CD8-positive, alpha-beta memory T cell (primary cell): ENCODE results near the gene MFN2. TPM values are rescaled to one million over a fixed set of nuclear protein-coding genes. Genes with fewer than 3 reads are reported as not detected.
"Not testable (repeated sequence)": the region's sequence is repeated elsewhere in the genome, so short reads cannot be mapped to it uniquely, and the experiment has no call there.

ENCODE experiments used
- CTCF ChIA-PET: fragments of 350-600 bp; sonication (Branson Sonifier 250); formaldehyde crosslinking; loops from one replicate; lab custom pipeline; 2021; ENCODE audit warnings: antibody characterized with exemption; lab: Charles Lee
- POLR2A ChIA-PET: fragments of 350-600 bp; sonication (Branson Sonifier 250); formaldehyde crosslinking; loops from one replicate; lab custom pipeline; 2021; ENCODE audit warnings: antibody characterized with exemption; lab: Charles Lee
- DNase-seq, 5 donors: peaks; one replicate each; pipeline versions ENCODE4 v3.0.0 to v3.0.0-alpha.2; 2020 to 2022; ENCODE audit warnings: mixed read lengths in 1 of 5
- H3K27ac ChIP-seq: one replicate; pipeline ENCODE4 v1.7.0; 2013; ENCODE audit warnings: low read depth, mild to moderate bottlenecking, low read length, moderate library complexity
- H3K27me3 ChIP-seq: 2 replicates; pipeline ENCODE4 v1.7.0; 2013; ENCODE audit warnings: low read length, mild to moderate bottlenecking; ENCODE audit not compliant: insufficient read depth, poor library complexity, severe bottlenecking
- H3K36me3 ChIP-seq: 2 replicates; pipeline ENCODE4 v1.7.0; 2013; ENCODE audit warnings: mild to moderate bottlenecking, low read length, moderate library complexity; ENCODE audit not compliant: insufficient read depth
- H3K4me1 ChIP-seq: 2 replicates; pipeline ENCODE4 v1.7.0; 2013; ENCODE audit warnings: mild to moderate bottlenecking, low read length, moderate library complexity; ENCODE audit not compliant: insufficient read depth
- H3K4me3 ChIP-seq: 2 replicates; pipeline ENCODE4 v1.7.0; 2013; ENCODE audit warnings: mild to moderate bottlenecking, low read length
- H3K9me3 ChIP-seq: 2 replicates; pipeline ENCODE4 v1.7.0; 2013; ENCODE audit warnings: mild to moderate bottlenecking, low read length
- H3K27ac Mint-ChIP-seq, 8 donors: one replicate each; pipeline ENCODE4 v1.8.0; 2020 to 2021; ENCODE audit warnings: mixed read lengths in 8 of 8, mild to moderate bottlenecking in 6 of 8, inconsistent platforms in 3 of 8, moderate library complexity in 3 of 8
- H3K27me3 Mint-ChIP-seq, 2 donors: one replicate each; pipeline ENCODE4 v1.8.0; 2020 to 2021; ENCODE audit warnings: mixed read lengths in 2 of 2, mild to moderate bottlenecking in 1 of 2, moderate library complexity in 1 of 2
- H3K36me3 Mint-ChIP-seq, 3 donors: one replicate each; pipeline ENCODE4 v1.8.0; 2020 to 2021; ENCODE audit warnings: mixed read lengths in 3 of 3, inconsistent platforms in 1 of 3, mild to moderate bottlenecking in 1 of 3
- H3K4me1 Mint-ChIP-seq, 3 donors: one replicate each; pipeline ENCODE4 v1.8.0; 2020 to 2021; ENCODE audit warnings: mixed read lengths in 3 of 3, inconsistent platforms in 1 of 3, mild to moderate bottlenecking in 1 of 3
- H3K4me3 Mint-ChIP-seq, 7 donors: one replicate each; pipeline ENCODE4 v1.8.0; 2020 to 2021; ENCODE audit warnings: mixed read lengths in 7 of 7, mild to moderate bottlenecking in 6 of 7, moderate library complexity in 4 of 7, inconsistent platforms in 2 of 7
- H3K9me3 Mint-ChIP-seq, 5 donors: one replicate each; pipeline ENCODE4 v1.8.0; 2020 to 2022; ENCODE audit warnings: mixed read lengths in 5 of 5, mild to moderate bottlenecking in 3 of 5, moderate library complexity in 2 of 5, inconsistent platforms in 1 of 5
- polyA plus RNA-seq: library from polyadenylated mRNA; unstranded; fragments of 300-500 nt; fragmentation: Illumina TruSeq; gene quantifications from one replicate; pipeline ENCODE4 v1.2.3, GENCODE V29; 2021
- total RNA-seq, 2 experiments: library from RNA; stranded (reverse); gene quantifications; one replicate each; pipeline ENCODE4 v1.2.3, GENCODE V29; 2021

Gene MFN2
- 10 to 100 TPM; 97.1 to 97.2 TPM for total RNA-seq
- polyA plus RNA-seq: 40.9 TPM

GRCh38 chr1:11979851-11980675 is at the start of gene MFN2:
MFN2 (plus strand) TSS chr1:11980444; CDS start chr1:11989169, 8,725 bp downstream.
- Histone ChIP-seq H3K4me3 (peak within 1 kb of the TSS; percentile 89), H3K27me3 (no peaks in the 10 kb centered on the region), H3K4me1 (peaks cover 33% of the 10 kb centered on the region), H3K27ac (peak within 1 kb of the TSS; percentile 92), H3K36me3 (peaks cover 22% of the 10 kb centered on the region), H3K9me3 (no peaks in the 10 kb centered on the region)
- H3K27ac Mint-ChIP-seq: peak within 1 kb of the TSS; percentile 92 to 98 (median 96)
- H3K36me3 Mint-ChIP-seq: peaks cover 4 to 39% (median 13%) of the 10 kb centered on the region in 3 donors
- ChIA-PET CTCF (interaction anchor here (0.8 to 1.5 kb wide), 4 partner anchors 21 to 330 kb away, joined by 3 to 4 read pairs (median 3); no protein-coding TSS in a partner anchor), POLR2A (interaction anchor here (0.7 to 2.9 kb wide), 3 partner anchors 39 to 174 kb away, joined by 3 to 40 read pairs (median 3); partner anchors contain the start of genes CLCN6 and MIIP)
- H3K9me3 Mint-ChIP-seq: no peaks in the 10 kb centered on the region
- H3K27me3 Mint-ChIP-seq: no peaks in the 10 kb centered on the region
- H3K4me1 Mint-ChIP-seq: peaks cover 35 to 55% (median 47%) of the 10 kb centered on the region in 3 donors
- DNase-seq: peak; percentile 87 to 95 (median 93)
- peak within 1 kb of the TSS; percentile 88 to 97 (median 94) for H3K4me3 Mint-ChIP-seq

- H3K9me3 ChIP-seq: no peaks in the 10 kb centered on the region
- Mint-ChIP-seq H3K9me3 (no peaks in the 10 kb centered on the region), H3K4me1 (peaks cover 5 to 18% (median 6%) of the 10 kb centered on the region in 3 donors), H3K36me3 (no peaks in the 10 kb centered on the region), H3K27me3 (peaks cover 0 to 2% of the 10 kb centered on the region in 2 donors), H3K4me3 (peak overlapping the region in 1 of 7 donors; percentile 75), H3K27ac (peak overlapping the region in 1 of 8 donors; percentile 51)
- H3K36me3 ChIP-seq: no peaks in the 10 kb centered on the region
- ChIA-PET POLR2A (interaction anchor here (0.6 kb wide), 1 partner anchor 18 kb away, joined by 6 read pairs; no protein-coding TSS in a partner anchor), CTCF (no interaction called here)
- no peak overlapping the region for H3K27ac ChIP-seq
- peaks cover 9% of the 10 kb centered on the region for H3K4me1 ChIP-seq
- DNase-seq: no peak
- H3K27me3 ChIP-seq: no peaks in the 10 kb centered on the region
- no peak overlapping the region for H3K4me3 ChIP-seq
Observed at GRCh38 chr1:11930571-11931445, 49.4 kb upstream of the MFN2 start.

- Histone ChIP-seq H3K27me3 (no peaks in the 10 kb centered on the region), H3K36me3 (no peaks in the 10 kb centered on the region), H3K27ac (no peak overlapping the region), H3K9me3 (no peaks in the 10 kb centered on the region), H3K4me1 (peaks cover 9% of the 10 kb centered on the region), H3K4me3 (no peak overlapping the region)
- ChIA-PET POLR2A (no interaction called here), CTCF (no interaction called here)
- Mint-ChIP-seq H3K4me3 (peak overlapping the region in 2 of 7 donors; percentile 40 to 73), H3K9me3 (no peaks in the 10 kb centered on the region), H3K27me3 (peaks cover 0 to 2% of the 10 kb centered on the region in 2 donors), H3K36me3 (no peaks in the 10 kb centered on the region), H3K27ac (no peak overlapping the region), H3K4me1 (peaks cover 0 to 12% (median 3%) of the 10 kb centered on the region in 3 donors)
- no peak for DNase-seq
Observed at GRCh38 chr1:11931845-11932244, 48.4 kb upstream of the MFN2 start.

- no peaks in the 10 kb centered on the region for H3K27me3 ChIP-seq
- peak within 1 kb of the TSS; percentile 87 for H3K4me3 ChIP-seq
Observed at GRCh38 chr1:11934302-11935056, 45.8 kb upstream of the MFN2 start, which contains the start of gene PLOD1. PLOD1 (plus strand) TSS chr1:11934717; CDS start chr1:11934780, 63 bp downstream.

GRCh38 chr1:11935057-11935412 is 45.2 kb upstream of the MFN2 start:
- H3K27ac Mint-ChIP-seq: peak overlapping the region in 4 of 8 donors; percentile 21 to 85 (median 45)
- POLR2A ChIA-PET: interaction anchor here (0.6 to 1.0 kb wide), 3 partner anchors 25 to 51 kb away, joined by 5 to 6 read pairs (median 6); no protein-coding TSS in a partner anchor
- H3K27ac ChIP-seq: peak overlapping the region; percentile 88

More at GRCh38 chr1:11934302-11935056, 45.8 kb upstream of the MFN2 start, which contains the start of gene PLOD1:
- H3K36me3 Mint-ChIP-seq: no peaks in the 10 kb centered on the region
- H3K9me3 ChIP-seq: no peaks in the 10 kb centered on the region
- DNase-seq: peak; percentile 71 to 89 (median 83)
- peak within 1 kb of the TSS in 5 of 8 donors; percentile 21 to 85 (median 63) for H3K27ac Mint-ChIP-seq
- CTCF ChIA-PET: no interaction called here
- H3K27ac ChIP-seq: peak within 1 kb of the TSS; percentile 88
- peaks cover 0 to 9% (median 3%) of the 10 kb centered on the region in 3 donors for H3K4me1 Mint-ChIP-seq
- H3K4me1 ChIP-seq: peaks cover 9% of the 10 kb centered on the region
- POLR2A ChIA-PET: interaction anchor here (0.6 to 1.0 kb wide), 4 partner anchors 25 to 86 kb away, joined by 5 to 6 read pairs (median 6); no protein-coding TSS in a partner anchor
- no peaks in the 10 kb centered on the region for H3K36me3 ChIP-seq
- no peaks in the 10 kb centered on the region for H3K9me3 Mint-ChIP-seq
- H3K4me3 Mint-ChIP-seq: peak within 1 kb of the TSS; percentile 82 to 93 (median 84)
- H3K27me3 Mint-ChIP-seq: peaks cover 0 to 2% of the 10 kb centered on the region in 2 donors

GRCh38 chr1:11935733-11936132 is 44.5 kb upstream of the MFN2 start:
- H3K36me3 Mint-ChIP-seq, H3K9me3 Mint-ChIP-seq, H3K36me3 ChIP-seq, H3K27me3 Mint-ChIP-seq, H3K4me1 Mint-ChIP-seq, H3K4me3 ChIP-seq, H3K9me3 ChIP-seq, H3K4me1 ChIP-seq, H3K27ac Mint-ChIP-seq, DNase-seq, H3K27me3 ChIP-seq, POLR2A ChIA-PET, H3K27ac ChIP-seq: not testable (repeated sequence)
- H3K4me3 Mint-ChIP-seq: peak overlapping the region in 2 of 7 donors; percentile 17 to 23
- CTCF ChIA-PET: interaction anchor here (1.4 kb wide), 1 partner anchor 12 kb away, joined by 3 read pairs; no protein-coding TSS in a partner anchor

More at GRCh38 chr1:11935057-11935412, 45.2 kb upstream of the MFN2 start:
- Histone ChIP-seq H3K27me3 (no peaks in the 10 kb centered on the region), H3K9me3 (no peaks in the 10 kb centered on the region), H3K4me3 (peak overlapping the region; percentile 87), H3K36me3 (no peaks in the 10 kb centered on the region), H3K4me1 (peaks cover 9% of the 10 kb centered on the region)
- DNase-seq: no peak
- H3K9me3 Mint-ChIP-seq: no peaks in the 10 kb centered on the region
- CTCF ChIA-PET: interaction anchor here (1.4 kb wide), 1 partner anchor 13 kb away, joined by 3 read pairs; no protein-coding TSS in a partner anchor
- no peaks in the 10 kb centered on the region for H3K27me3 Mint-ChIP-seq
- peak overlapping the region; percentile 82 to 93 (median 84) for H3K4me3 Mint-ChIP-seq
- H3K4me1 Mint-ChIP-seq: peaks cover 0 to 9% (median 3%) of the 10 kb centered on the region in 3 donors
- H3K36me3 Mint-ChIP-seq: no peaks in the 10 kb centered on the region
